HG03575 (cell line): Measurements from ENCODE around the gene C1S.
"Not testable (repeated sequence)": the region's sequence is repeated elsewhere in the genome, so short reads cannot be mapped to it uniquely, and the experiment has no call there.

Source experiments
- ATAC-seq: cut with Tn5 transposase; IDR thresholded peaks from one replicate; pipeline ENCODE4 v1.9.1; 2021; ENCODE audit not compliant: unreplicated experiment, insufficient number of reproducible peaks, low FRiP score; ENCODE audit errors: extremely low read depth

The C1S gene

DNA sequence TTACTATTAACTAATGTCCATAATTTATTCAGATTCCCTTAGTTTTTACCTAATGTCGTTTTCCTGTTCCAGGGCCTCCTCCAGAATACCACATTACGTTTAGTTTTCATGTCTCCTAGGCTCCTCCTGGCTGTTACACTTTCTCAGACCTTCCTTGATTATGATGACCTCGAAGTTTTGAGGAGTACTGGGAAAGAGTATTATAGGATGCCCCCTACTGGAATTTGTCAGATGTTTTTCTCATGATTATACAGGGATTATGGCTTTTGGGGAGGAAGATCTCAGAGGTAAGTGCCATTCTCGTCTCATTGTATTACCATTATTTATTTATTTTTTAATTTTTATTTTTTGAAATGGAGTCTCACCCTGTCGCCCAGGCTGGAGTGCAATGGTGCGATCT is 17.7 kb upstream of the C1S start:
- no peak for ATAC-seq

DNA sequence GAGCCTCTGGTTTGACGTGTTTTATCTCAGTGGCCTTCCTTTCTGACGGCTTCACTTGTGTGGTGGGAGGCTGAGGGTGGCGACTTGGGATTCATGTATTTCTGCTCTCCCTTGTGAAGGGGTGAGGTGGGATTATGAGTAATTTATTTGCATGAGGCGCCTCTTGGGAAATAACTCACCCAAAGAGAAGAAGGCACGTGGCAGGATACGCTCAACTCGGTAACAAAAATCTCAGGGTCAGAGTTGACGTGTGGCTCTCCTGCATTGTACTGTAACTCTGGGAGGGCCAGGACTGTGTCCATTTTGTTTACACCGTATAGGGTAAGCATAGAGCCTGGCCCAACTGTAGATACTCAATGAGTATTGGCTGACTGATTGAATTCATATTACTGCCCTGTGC is 14.6 kb upstream of the C1S start:
- no peak for ATAC-seq

DNA sequence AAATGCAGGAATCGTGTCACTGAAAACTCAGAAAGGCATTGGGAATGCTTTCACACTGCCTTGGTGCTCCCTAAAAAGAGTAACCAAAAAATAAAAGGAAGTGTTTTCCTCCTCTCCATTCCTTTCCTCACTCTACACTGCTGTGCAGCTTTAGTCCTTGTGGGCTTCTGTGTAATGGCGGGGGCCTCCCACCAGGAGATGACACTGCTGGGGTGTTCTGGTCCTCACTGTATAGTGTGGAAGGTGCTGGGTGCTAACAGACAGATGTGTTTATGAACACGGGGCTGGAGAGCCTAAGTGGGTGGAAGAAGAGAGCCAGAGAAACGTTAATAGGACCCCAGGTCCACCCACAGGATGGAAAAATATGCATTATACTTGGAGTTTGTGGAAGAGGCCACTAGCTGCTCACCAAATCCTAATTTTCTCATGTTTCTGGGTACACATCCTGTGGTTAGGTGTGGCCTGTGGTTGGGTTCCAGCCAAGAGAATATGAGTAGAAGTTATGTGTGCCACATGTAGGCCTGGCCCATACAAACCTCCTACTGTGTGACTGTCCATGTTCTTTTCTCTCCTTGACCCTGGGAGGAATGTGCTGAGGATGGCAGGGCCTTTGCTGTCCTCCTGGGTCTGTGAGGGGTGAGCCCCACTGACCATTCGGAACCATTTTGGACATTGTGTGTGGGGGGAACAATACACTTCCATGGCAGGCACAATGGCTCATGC is 14.0 kb upstream of the C1S start:
- ATAC-seq: no peak

DNA sequence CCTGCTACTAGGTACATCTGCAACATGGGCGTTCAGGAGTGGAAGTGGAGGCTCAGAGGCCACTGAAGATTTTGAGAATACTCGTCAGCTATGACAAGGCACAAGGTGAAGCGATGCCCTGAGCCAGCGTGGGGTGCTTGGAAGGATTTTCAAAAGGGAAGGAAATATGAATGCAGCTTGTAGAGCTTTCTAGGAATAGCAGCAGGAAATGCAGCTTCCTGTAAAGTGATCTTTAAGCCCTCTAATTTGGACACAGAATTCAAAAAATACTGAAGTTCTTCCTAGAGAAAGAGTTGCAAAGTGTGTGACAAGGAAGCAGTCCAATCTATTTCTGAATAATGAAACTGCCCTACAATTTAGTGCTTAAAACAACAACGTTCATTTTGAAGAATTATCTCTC is 13.2 kb upstream of the C1S start:
- no peak for ATAC-seq

DNA sequence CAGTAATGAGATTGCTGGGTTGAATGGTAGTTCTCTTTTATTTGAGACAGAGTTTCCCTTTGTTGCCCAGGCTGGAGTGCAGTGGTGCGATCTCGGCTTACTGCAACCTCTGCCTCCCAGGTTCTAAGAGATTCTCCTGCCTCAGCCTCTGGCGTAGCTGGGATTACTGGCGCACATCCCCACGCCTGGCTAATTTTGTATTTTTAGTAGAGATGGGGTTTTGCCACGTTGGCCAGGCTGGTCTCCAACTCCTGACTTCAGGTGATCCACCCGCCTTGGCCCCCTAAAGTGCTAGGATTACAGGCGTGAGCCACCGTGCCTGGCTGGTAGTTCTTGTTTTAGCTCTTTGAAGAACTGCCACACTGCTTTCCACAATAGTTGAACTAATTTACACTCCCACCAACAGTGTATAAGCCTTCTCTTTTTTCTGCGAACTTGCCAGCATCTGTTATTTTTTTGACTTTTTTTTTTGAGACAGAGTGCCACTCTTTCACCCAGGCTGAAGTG is 11.0 kb upstream of the C1S start:
- ATAC-seq: not testable (repeated sequence)

DNA sequence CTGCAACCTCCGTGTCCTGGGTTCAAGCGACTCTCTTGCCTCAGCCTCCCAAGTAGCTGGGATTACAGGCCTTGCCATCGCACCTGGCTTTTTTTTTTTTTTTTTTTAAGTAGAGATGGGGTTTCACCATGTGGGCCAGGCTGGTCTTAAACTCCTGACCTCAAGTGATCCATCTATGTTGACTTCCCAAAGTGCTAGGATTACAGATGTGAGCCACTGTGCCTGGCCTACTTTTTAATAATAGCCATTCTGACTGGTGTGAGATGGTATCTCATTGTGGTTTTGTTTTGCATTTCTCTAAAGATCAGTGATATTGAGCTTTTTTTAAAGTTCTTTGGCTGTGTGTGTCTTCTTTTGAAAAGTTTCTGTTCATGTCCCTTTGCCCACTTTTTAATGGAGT is 10.5 kb upstream of the C1S start:
- not testable (repeated sequence) for ATAC-seq

DNA sequence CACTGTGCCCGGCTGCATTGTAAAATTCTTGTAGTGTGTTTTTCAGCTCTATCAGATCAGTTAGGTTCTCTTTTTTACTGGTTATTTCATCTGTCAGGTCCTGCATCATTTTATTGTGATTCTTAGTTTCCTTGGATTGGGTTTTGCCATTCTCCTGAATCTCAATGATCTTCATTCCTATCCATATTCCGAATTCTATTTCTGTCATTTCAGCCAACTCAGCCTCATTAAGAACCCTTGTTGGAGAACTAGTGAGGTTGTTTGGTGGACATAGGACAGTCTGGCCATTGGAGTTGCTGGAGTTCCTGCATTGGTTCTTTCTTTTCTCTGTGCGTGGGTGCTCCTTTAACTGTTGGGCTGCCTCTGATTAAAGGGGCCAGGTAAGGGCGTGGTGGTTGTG is 5.6 kb upstream of the C1S start:
- ATAC-seq: no peak

DNA sequence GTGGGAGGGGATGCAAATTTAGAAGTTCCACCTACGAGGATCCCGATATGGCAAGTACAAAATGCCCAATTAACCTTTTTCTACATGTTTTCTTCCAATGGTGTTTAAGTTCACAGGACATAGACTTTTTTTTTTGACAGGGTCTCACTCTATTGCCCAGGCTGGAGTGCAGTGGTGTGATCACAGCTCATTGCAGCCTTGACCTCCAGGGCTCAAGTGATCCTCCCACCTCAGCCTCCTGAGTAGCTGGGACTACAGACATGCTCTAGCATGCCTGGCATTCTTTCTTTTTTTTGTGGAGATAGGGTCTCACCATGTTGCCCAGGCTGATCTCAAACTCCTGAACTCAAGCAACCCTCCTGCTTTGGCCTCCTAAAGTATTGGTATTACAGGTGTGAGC is 4.8 kb upstream of the C1S start:
- not testable (repeated sequence) for ATAC-seq

DNA sequence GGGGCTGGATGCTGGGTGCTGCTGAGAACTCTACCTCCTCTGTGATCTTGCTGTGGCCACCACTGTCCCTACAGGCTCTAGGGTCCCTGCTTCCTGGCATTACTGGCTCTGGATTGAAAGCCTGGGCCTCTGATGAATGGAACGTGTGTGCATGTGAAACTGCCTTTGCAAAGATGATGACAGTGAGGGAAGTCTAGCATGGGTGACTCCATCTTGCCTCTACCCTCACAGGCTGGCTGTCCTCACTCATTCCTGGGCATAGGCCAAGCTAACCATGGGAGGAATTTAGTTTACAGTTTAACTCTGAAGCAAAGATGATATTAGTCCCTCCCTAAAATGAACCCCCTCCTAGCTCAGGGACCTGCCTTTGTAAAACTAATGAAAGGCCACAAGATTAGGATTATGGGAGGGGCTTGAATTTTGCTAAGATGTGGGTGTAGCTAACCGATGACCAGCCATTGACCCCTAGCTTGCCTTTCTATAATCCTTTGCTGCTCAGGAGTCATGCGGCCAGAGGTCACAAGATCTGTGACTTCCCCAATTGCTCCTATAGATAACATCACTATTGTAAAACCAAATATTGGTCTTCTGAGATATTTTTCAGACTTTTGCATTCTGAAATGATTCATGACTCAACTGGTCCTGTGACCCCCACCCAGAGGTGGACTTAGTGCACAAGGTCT is 2.2 kb upstream of the C1S start:
- no peak for ATAC-seq

DNA sequence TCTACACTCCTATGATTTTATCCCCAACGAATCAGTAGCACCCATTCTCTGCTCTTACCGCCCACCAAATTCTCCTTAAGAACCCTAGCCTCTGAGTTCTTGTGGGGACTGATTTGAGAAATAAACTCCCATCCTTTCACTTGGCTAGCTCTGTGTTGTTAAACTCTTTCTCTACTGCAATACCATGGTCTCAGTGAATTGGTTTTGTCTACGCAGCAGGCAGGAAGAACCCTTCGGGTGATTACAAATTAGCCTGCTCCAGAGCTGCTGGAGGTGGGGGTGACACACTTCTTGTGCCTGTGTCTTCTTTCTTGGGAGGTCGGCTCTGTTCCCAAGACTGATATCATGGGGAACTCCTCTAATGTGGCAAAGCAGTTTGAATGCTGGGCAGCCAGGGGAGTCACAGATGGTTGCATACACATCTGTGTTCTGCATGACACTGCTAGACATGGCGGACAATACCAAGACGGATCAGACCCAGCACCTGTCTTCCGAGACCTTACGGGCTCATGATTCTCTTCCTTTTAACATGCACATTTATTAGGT is 1.6 kb upstream of the C1S start:
- ATAC-seq: no peak

DNA sequence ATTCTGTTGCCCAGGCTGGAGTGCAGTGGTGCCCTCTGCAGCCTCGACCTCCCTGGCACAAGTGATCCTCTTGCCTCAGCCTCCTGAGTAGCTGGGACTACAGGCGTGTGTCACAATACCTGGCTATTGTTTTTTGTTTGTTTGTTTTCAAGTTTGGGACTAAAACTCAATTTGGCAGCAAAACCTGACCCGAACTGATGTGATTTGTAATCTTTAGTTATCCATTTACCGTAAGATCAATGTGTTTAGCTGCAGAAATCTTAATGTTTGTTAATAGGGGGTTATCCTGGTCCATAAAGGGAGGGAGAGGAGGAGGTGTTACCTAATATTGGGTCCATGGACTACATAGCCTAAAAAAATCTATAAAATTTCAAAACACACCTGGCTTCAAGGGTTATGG is 738 bp upstream of the C1S start:
- ATAC-seq: no peak

DNA sequence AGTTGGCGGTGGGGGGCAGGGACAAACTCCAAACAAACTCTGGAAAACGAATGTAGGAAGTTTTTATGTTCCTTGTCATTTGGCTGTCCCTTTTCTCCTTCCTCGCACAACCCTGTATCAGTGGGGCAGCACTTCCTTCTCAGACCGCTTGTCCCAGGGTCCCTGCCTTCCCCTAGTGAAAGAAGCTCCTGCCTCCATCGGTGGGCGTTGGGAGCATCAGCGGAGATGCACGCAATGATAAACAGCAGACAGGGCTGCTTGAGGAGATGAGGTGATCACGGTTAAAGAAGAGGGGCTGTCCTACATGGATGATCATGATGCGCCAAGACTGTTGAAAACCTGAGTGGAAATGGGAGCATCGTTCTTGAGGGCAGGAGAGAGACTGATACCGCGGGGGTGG is 620 bp downstream of the C1S start:
- no peak for ATAC-seq

DNA sequence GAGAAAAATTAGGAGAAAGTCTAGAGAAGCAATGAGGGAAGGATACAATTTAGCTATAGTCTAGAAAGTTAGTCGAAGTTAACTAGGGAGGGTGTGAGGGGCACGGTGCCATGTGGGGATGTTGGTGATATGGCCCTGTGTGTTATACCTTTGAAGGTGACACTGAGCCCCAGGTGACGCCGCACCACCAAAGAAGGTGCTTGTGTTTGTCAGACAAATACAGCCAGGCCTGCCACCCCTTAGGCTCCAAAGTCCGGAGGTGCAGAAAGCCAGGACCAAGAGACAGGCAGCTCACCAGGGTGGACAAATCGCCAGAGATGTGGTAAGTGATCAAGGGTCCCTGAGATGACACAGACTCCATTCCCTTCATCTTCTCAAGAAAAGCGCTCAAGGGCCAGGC is 1.1 kb downstream of the C1S start:
- no peak for ATAC-seq

DNA sequence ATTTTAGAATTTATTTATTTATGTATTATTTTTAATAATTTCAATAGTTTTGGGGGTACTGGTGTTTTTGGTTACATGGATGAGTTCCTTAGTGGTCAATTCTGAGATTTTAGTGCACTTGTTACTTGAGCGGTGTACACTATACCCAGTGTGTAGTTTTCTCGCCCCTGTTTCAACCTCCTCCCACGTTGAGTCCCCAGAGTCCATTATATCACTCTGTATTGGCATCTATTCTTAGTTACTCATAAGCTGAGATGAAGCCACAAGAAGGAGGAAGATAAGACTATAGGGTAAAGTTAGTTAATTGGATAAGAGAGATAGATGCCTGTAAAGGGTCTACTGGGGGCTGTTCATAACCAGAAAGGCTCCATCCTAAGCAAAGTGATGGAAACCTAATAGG is 4.0 kb downstream of the C1S start:
- ATAC-seq: no peak

DNA sequence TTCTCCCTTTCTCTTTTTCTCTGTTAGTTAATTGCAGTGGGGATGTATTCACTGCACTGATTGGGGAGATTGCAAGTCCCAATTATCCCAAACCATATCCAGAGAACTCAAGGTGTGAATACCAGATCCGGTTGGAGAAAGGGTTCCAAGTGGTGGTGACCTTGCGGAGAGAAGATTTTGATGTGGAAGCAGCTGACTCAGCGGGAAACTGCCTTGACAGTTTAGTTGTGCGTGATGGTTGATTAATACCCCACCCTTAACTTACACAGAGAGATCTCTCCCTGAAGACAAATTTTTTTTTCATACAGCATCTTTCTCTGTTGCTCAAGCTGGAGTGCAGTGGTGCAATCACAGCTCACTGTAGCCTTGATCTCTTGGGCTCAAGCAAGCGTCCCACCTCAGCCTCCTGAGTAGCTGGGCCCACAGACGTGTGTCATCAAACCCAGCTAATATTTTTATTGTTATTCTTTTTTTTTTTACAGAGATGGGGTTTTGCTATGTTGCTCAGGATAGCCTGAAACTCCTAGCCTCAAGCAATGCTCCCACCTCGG is 4.6 kb downstream of the C1S start:
- no peak for ATAC-seq

DNA sequence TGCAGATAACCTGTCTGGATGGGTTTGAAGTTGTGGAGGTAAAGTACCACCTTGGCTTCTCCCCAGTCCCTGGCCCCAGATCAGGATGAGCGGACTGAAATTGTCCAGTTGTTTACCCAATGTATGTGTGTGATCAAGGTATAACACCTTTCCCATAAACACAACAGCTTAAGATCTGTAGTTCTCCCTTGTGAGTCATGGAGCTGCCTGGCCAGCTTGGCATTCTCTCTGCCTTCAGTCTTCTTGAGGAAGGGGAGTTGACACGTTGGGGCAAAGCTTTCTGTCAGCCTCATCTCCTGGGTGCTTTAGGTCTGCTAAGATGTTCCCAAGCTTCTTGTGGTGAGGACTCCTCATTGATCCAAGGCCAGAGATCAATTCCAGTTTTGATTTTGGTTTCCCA is 6.1 kb downstream of the C1S start:
- no peak for ATAC-seq

DNA sequence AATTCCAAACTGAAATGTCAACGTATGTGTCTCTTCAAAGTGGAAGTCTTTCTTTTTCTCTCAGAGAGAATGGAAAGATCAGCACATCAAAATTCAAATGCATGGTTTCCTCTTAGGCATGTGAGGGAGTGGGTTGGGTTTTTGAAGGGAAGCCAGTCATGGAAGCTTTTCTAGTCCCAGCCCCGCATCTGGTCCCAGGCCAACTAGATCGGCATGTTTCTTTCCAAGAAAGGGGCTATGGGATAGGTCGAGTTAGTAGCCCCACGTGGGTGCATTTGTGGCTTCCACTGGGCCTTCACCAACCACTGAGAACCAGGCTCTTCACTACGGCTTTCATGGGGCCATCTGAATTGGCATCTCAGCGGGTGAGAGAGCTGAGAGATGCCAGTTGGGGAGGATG is 6.6 kb downstream of the C1S start:
- no peak for ATAC-seq

DNA sequence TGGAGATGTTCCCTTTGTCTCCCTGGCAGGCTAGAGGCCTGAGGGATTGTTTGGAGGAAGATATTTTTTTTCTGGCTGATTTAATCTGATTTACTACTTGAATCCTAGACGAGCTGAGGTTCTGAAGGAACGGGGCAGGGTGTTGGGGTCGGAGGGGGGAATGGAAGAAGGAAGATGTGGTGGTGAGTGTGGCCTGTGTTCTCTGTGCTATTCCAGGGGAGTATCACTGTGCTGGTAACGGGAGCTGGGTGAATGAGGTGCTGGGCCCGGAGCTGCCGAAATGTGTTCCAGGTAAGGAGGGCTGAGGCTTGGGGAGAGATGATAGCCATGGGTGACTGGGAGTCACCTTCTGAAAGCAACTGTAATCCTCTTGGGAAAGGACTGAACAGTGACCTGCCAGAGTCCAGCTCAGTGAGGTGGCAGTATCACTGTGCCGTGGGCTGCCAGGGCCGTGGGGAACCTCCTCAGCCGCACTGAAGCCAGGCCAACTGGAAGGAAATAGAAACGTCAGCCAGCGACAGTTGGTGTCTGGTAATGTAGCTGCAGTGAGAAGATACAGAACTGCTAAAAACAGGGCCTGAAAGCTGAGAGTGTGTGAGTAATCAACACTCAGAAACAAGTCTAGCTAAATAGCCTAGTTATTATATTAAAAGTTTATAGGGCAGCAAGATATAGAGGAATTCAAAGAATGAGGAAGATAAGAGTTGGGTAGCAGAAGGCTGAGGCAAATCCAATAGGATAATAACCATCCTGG is 7.9 kb downstream of the C1S start:
- no peak for ATAC-seq

DNA sequence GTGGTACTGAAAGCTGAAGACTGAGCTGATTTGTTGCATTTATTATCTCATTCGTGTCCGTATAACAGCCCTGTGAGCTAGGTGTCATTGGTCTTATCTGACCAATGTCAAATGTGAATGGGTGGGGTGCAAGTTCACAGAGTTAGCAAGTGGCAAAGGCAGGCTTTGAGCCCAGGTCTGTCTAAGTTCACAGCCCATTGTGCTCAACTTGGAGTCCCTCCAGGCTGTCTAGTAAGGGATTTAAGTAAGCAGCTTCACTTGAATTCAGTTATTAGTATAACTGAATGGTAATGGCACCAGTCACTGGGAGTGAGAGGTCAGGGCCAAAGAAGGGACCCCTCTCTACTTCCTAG is 8.5 kb downstream of the C1S start:
- no peak for ATAC-seq

DNA sequence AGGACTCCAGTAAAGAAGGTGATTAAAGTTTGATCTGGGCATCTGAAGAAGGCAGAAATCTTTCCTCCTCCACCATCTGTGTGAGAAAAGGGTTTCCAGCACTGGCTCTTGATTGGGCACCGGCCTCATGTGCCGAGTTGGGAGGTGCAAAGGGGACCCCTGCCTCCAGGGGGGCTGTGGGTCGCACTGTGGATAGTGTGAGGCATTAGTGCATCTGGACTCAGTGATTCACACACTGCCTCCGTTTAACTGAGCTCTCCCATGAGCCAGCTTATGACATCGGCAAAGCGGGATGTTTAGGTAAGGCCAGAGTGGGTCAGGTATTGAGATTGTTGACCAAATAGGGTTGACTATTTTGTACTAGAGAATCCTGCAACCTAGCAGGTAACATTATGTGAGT is 8.9 kb downstream of the C1S start:
- no peak for ATAC-seq
